Hepatocyte (in vitro differentiated cells): Measurements from ENCODE around the gene RASSF7. TPM values are rescaled to one million over a fixed set of nuclear protein-coding genes. Genes with fewer than 3 reads are reported as not detected.

Experiments used
- DNase-seq: peaks from one replicate; pipeline ENCODE4 v3.0.0-alpha.2; 2016; ENCODE audit warnings: low spot score
- H2AFZ ChIP-seq: fragments of 200-600 bp; sonication (generic); 2 replicates; pipeline ENCODE4 v1.6.0; 2016; ENCODE audit warnings: antibody characterized with exemption, mild to moderate bottlenecking
- H3K27ac ChIP-seq: fragments of 200-600 bp; sonication (generic); 2 replicates; pipeline ENCODE4 v1.5.1; 2016; ENCODE audit warnings: mild to moderate bottlenecking
- H3K27me3 ChIP-seq: fragments of 200-600 bp; sonication (generic); 2 replicates; pipeline ENCODE4 v1.6.1; 2016
- H3K36me3 ChIP-seq: fragments of 200-600 bp; sonication (generic); replicated peaks from 2 replicates; pipeline ENCODE4 v1.5.1; 2016; ENCODE audit warnings: low read depth; ENCODE audit not compliant: insufficient read depth
- H3K4me1 ChIP-seq: fragments of 200-600 bp; sonication (generic); 2 replicates; pipeline ENCODE4 v1.5.1; 2016; ENCODE audit warnings: mild to moderate bottlenecking, moderate library complexity; ENCODE audit not compliant: insufficient read depth
- H3K4me2 ChIP-seq: fragments of 200-600 bp; sonication (generic); 2 replicates; pipeline ENCODE4 v1.6.0; 2016
- H3K4me3 ChIP-seq: fragments of 200-600 bp; sonication (generic); 2 replicates; pipeline ENCODE4 v1.5.1; 2016; ENCODE audit warnings: mild to moderate bottlenecking
- H3K79me2 ChIP-seq: fragments of 200-600 bp; sonication (generic); 2 replicates; pipeline ENCODE4 v1.6.0; 2017; ENCODE audit warnings: mild to moderate bottlenecking
- H3K9me2 ChIP-seq: fragments of 200-600 bp; sonication (generic); replicated peaks from 2 replicates; pipeline ENCODE4 v1.6.0; 2017; ENCODE audit warnings: mild to moderate bottlenecking; ENCODE audit not compliant: insufficient read depth
- H3K9me3 ChIP-seq: fragments of 200-600 bp; sonication (generic); 2 replicates; pipeline ENCODE4 v1.5.1; 2016; ENCODE audit warnings: low read depth, mild to moderate bottlenecking
- H4K20me1 ChIP-seq: fragments of 200-600 bp; sonication (generic); 2 replicates; pipeline ENCODE4 v1.6.0; 2016; ENCODE audit warnings: mild to moderate bottlenecking; ENCODE audit not compliant: insufficient read depth, poor library complexity, severe bottlenecking
- CTCF ChIP-seq: fragments of 200-600 bp; sonication (generic); IDR thresholded peaks from 2 replicates; pipeline ENCODE4 v1.5.1; 2016; ENCODE audit warnings: antibody characterized with exemption, mild to moderate bottlenecking; ENCODE audit not compliant: poor library complexity
- EZH2 ChIP-seq: fragments of 200-600 bp; sonication (generic); IDR thresholded peaks from 2 replicates; pipeline ENCODE4 v1.6.1; 2016; ENCODE audit warnings: antibody characterized with exemption, mild to moderate bottlenecking, borderline replicate concordance
- EZH2phosphoT487 ChIP-seq: fragments of 200-600 bp; sonication (generic); IDR thresholded peaks from one replicate; pipeline ENCODE4 v1.6.1; 2018; ENCODE audit warnings: antibody characterized with exemption, mild to moderate bottlenecking, low read depth, moderate library complexity; ENCODE audit not compliant: unreplicated experiment, severe bottlenecking
- WGBS: methylation state at CpG from one replicate; pipeline ENCODE4 v1.1.6; 2016; ENCODE audit warnings: low lambda C conversion rate; ENCODE audit errors: missing lambda C conversion rate; 5-methylcytosine and 5-hydroxymethylcytosine counted together
- polyA plus RNA-seq: library from polyadenylated mRNA; unstranded; fragments of >200 nt; fragmentation: Nextera tagmentation; extraction: Ambion mirVana; gene quantifications from 2 replicates; pipeline ENCODE4 v1.2.1, GENCODE V29; 2016
- total RNA-seq: library from RNA; depleted of rRNA; stranded (reverse); fragments of >200 nt; gene quantifications from 2 replicates; pipeline ENCODE4 v1.2.3, GENCODE V29; 2014

RASSF7 gene
- total and polyA plus RNA-seq, 2 experiments from 2014 or later: 75.8 to 104 TPM

GRCh38 chr11:592918-593317 lies 32.1 kb downstream of the RASSF7 start:
- Histone ChIP-seq H3K4me2 (no peak overlapping the region), H3K27ac (no peak overlapping the region), H3K79me2 (peaks cover 56% of the 10 kb centered on the region), H3K4me1 (peaks cover 8% of the 10 kb centered on the region), H3K36me3 (no peaks in the 10 kb centered on the region), H2AFZ (no peak overlapping the region), H3K27me3 (no peaks in the 10 kb centered on the region), H3K9me3 (no peaks in the 10 kb centered on the region), H3K4me3 (no peak overlapping the region), H4K20me1 (peaks cover 18% of the 10 kb centered on the region), H3K9me2 (no peaks in the 10 kb centered on the region)
- TF ChIP-seq EZH2phosphoT487 (no peak), CTCF (no peak), EZH2 (no peak)
- whole genome bisulfite sequencing: 91% methylated on average over 10 of the region's 10 CpGs
- no peak for DNase-seq

- Histone ChIP-seq H3K4me1 (peaks cover 6% of the 10 kb centered on the region), H3K4me2 (no peak overlapping the region), H4K20me1 (peaks cover 18% of the 10 kb centered on the region), H3K27me3 (no peaks in the 10 kb centered on the region), H3K4me3 (no peak overlapping the region), H3K9me2 (no peaks in the 10 kb centered on the region), H2AFZ (no peak overlapping the region), H3K79me2 (peaks cover 56% of the 10 kb centered on the region), H3K27ac (no peak overlapping the region), H3K9me3 (no peaks in the 10 kb centered on the region), H3K36me3 (no peaks in the 10 kb centered on the region)
- no peak for DNase-seq
- TF ChIP-seq CTCF: no peak
- no peak for TF ChIP-seq EZH2phosphoT487
- TF ChIP-seq EZH2: no peak
- 95% methylated on average over 21 of the region's 21 CpGs for WGBS
These were observed 32.6 kb downstream of the RASSF7 start for GRCh38 chr11:593347-593746.

- Histone ChIP-seq H3K36me3 (no peaks in the 10 kb centered on the region), H3K27ac (no peak overlapping the region), H2AFZ (no peak overlapping the region), H3K9me3 (no peaks in the 10 kb centered on the region), H3K4me2 (no peak overlapping the region), H3K79me2 (peaks cover 40% of the 10 kb centered on the region), H3K9me2 (no peaks in the 10 kb centered on the region), H3K4me1 (no peaks in the 10 kb centered on the region), H3K4me3 (no peak overlapping the region), H4K20me1 (peaks cover 8% of the 10 kb centered on the region), H3K27me3 (no peaks in the 10 kb centered on the region)
- DNase-seq: no peak
- 96% methylated on average over 10 of the region's 10 CpGs for WGBS
- TF ChIP-seq CTCF (no peak), EZH2 (no peak), EZH2phosphoT487 (no peak)
These were observed 34.6 kb downstream of the RASSF7 start for GRCh38 chr11:595400-595799.

GRCh38 chr11:596374-596773 lies 35.6 kb downstream of the RASSF7 start:
- Histone ChIP-seq H3K4me3 (no peak overlapping the region), H3K4me2 (no peak overlapping the region), H3K9me2 (no peaks in the 10 kb centered on the region), H3K36me3 (no peaks in the 10 kb centered on the region), H3K27ac (no peak overlapping the region), H4K20me1 (peaks cover 6% of the 10 kb centered on the region), H2AFZ (no peak overlapping the region), H3K4me1 (no peaks in the 10 kb centered on the region), H3K27me3 (no peaks in the 10 kb centered on the region), H3K79me2 (peaks cover 30% of the 10 kb centered on the region), H3K9me3 (no peaks in the 10 kb centered on the region)
- no peak for DNase-seq
- 95% methylated on average over 10 of the region's 10 CpGs for WGBS
- TF ChIP-seq EZH2phosphoT487: no peak
